Measurements from ENCODE around the gene MRPL4. TPM values are rescaled to one million over a fixed set of nuclear protein-coding genes. Genes with fewer than 3 reads are reported as not detected.

MRPL4 gene
- total and polyA plus RNA-seq, 2 of the 13 experiments (the other 11 are each of a cell fraction or from before 2014, with no cell fraction given): 40.6 to 42.5 TPM

GRCh38 chr19:10219678-10220077 is 32.3 kb upstream of the MRPL4 start (continued):
- TF ChIP-seq ZNF770 (CRISPR knock-in tag; IDR thresholded peaks at IDR 0.05): 0 out of 2 replicates have a peak, but pooled peaks have one; percentile 35
- no peak for TF ChIP-seq NFE2 (CRISPR knock-in tag; IDR thresholded peaks at IDR 0.05)
- TF ChIP-seq ARHGAP35 (CRISPR knock-in tag; IDR thresholded peaks at IDR 0.05; ENCODE audit: borderline replicate concordance): no peak
- peak; percentile 92 for TF ChIP-seq ZBTB40 (IDR thresholded peaks at IDR 0.05)
- no peak for TF ChIP-seq ZBTB40 (CRISPR knock-in tag; IDR thresholded peaks at IDR 0.05)
- peak; percentile 29; the same call in 1 of the 2 replicates for TF ChIP-seq SALL1 (CRISPR knock-in tag; IDR thresholded peaks at IDR 0.05)
- TF ChIP-seq MYNN (CRISPR knock-in tag; IDR thresholded peaks at IDR 0.05; ENCODE audit: low read depth): no peak
- TF ChIP-seq HNF4G (IDR thresholded peaks at IDR 0.05; ENCODE audit: borderline replicate concordance, low read depth, low read length): peak; percentile 12; the same call in 1 of the 2 replicates
- no peak for TF ChIP-seq HNF4G (CRISPR knock-in tag; IDR thresholded peaks at IDR 0.05; ENCODE audit: borderline replicate concordance, low read depth)
- TF ChIP-seq ZBTB39 (CRISPR knock-in tag; IDR thresholded peaks at IDR 0.05): 0 out of 2 replicates have a peak, but pooled peaks have one; percentile 37
- TF ChIP-seq NCOA2 (CRISPR knock-in tag; IDR thresholded peaks at IDR 0.05): no peak
- 0 out of 2 replicates have a peak, but pooled peaks have one; percentile 25 for TF ChIP-seq RXRA (CRISPR knock-in tag; IDR thresholded peaks at IDR 0.05)
- TF ChIP-seq CTCF (CRISPR knock-in tag; IDR thresholded peaks at IDR 0.05): peak; percentile 58
- TF ChIP-seq EP300 (IDR thresholded peaks at IDR 0.05; ENCODE audit: low read depth in 2 of 2, low read length in 2 of 2): 0 out of 4 replicates have a peak, but pooled peaks of 1 of the 2 experiments have one; percentile 41
- no peak for TF ChIP-seq EP300 (CRISPR knock-in tag; IDR thresholded peaks at IDR 0.05; ENCODE audit: borderline replicate concordance)

Data from HepG2 (cell line).